HepG2 (cell line): Measurements from ENCODE around the gene POU2F2. TPM values are rescaled to one million over a fixed set of nuclear protein-coding genes. Genes with fewer than 3 reads are reported as not detected.

ENCODE experiments used
- CHD2 ChIP-seq: IDR thresholded peaks from 2 replicates; pipeline ENCODE4 v1.6.1; 2011; ENCODE audit warnings: low read depth, low read length, improper control_type of control experiment
- FIP1L1 ChIP-seq: fragments of 200-400 bp; formaldehyde crosslinking; IDR thresholded peaks from 2 replicates; pipeline ENCODE4 v1.6.1; 2018; ENCODE audit warnings: low read depth, mild to moderate bottlenecking, low read length, moderate library complexity, borderline replicate concordance; ENCODE audit not compliant: insufficient read depth
- GFI1 ChIP-seq: sonication (generic); formaldehyde crosslinking; IDR thresholded peaks from 2 replicates; pipeline ENCODE4 v1.5.0; 2020; ENCODE audit warnings: missing genetic modification reagents, mild to moderate bottlenecking, borderline replicate concordance
- HNF4G ChIP-seq, 2 experiments: sonication (generic) in 1 of 2; formaldehyde crosslinking in 1 of 2; IDR thresholded peaks; 2 replicates each; pipeline versions ENCODE4 v1.4.0 to v1.6.1; 2011 to 2020; ENCODE audit warnings: borderline replicate concordance in 2 of 2, low read depth in 2 of 2, mild to moderate bottlenecking in 2 of 2, low read length in 1 of 2, missing genetic modification reagents in 1 of 2, moderate library complexity in 1 of 2
- HNRNPK ChIP-seq: fragments of 200-400 bp; formaldehyde crosslinking; IDR thresholded peaks from 2 replicates; pipeline ENCODE4 v1.6.1; 2018; ENCODE audit warnings: low read length, low read depth, moderate library complexity, mild to moderate bottlenecking; ENCODE audit not compliant: poor library complexity, severe bottlenecking
- ISL2 ChIP-seq: sonication (generic); formaldehyde crosslinking; IDR thresholded peaks from 2 replicates; pipeline ENCODE4 v1.5.0; 2020; ENCODE audit warnings: missing genetic modification reagents
- NBN ChIP-seq: fragments of 450-650 bp; conservative IDR thresholded peaks from 2 replicates; pipeline ENCODE4 v1.6.1; 2017
- ONECUT2 ChIP-seq: sonication (generic); formaldehyde crosslinking; IDR thresholded peaks from 2 replicates; pipeline ENCODE4 v1.4.0; 2020; ENCODE audit warnings: missing genetic modification reagents
- RFX3 ChIP-seq: IDR thresholded peaks from 2 replicates; pipeline ENCODE4 v1.6.1; 2016; ENCODE audit warnings: missing biosample characterization, missing genetic modification reagents
- RFXANK ChIP-seq: IDR thresholded peaks from 2 replicates; pipeline ENCODE4 v1.6.1; 2016
- RXRB ChIP-seq: IDR thresholded peaks from 2 replicates; pipeline ENCODE4 v1.6.1; 2016; ENCODE audit warnings: borderline replicate concordance, missing genetic modification reagents, missing compliant biosample characterization
- SRY ChIP-seq: sonication (generic); formaldehyde crosslinking; IDR thresholded peaks from 2 replicates; pipeline ENCODE4 v1.8.0; 2022; ENCODE audit warnings: mild to moderate bottlenecking, missing genetic modification reagents
- U2AF1 ChIP-seq: fragments of 200-400 bp; formaldehyde crosslinking; optimal IDR thresholded peaks from 2 replicates; pipeline ENCODE3; 2017; ENCODE audit warnings: mild to moderate bottlenecking, low read depth, low read length
- ZMAT3 ChIP-seq: sonication (generic); formaldehyde crosslinking; conservative IDR thresholded peaks from 2 replicates; pipeline ENCODE4 v1.7.0; 2021; ENCODE audit warnings: missing genetic modification reagents
- ZNF138 ChIP-seq: sonication (generic); formaldehyde crosslinking; IDR thresholded peaks from 2 replicates; pipeline ENCODE4 v1.5.0; 2020; ENCODE audit warnings: mild to moderate bottlenecking, low read depth, missing genetic modification reagents
- ZNF232 ChIP-seq: sonication (generic); formaldehyde crosslinking; IDR thresholded peaks from 2 replicates; pipeline ENCODE4 v1.4.0; 2020; ENCODE audit warnings: missing genetic modification reagents, borderline replicate concordance
- ZNF577 ChIP-seq: sonication (generic); formaldehyde crosslinking; IDR thresholded peaks from 2 replicates; pipeline ENCODE4 v1.4.0; 2020; ENCODE audit warnings: mild to moderate bottlenecking, low read depth, missing genetic modification reagents, borderline replicate concordance
- ZNF724P ChIP-seq: sonication (generic); formaldehyde crosslinking; IDR thresholded peaks from 2 replicates; pipeline ENCODE4 v1.8.0; 2022; ENCODE audit warnings: missing genetic modification reagents, borderline replicate concordance
- ZNF747 ChIP-seq: sonication (generic); formaldehyde crosslinking; IDR thresholded peaks from 2 replicates; pipeline ENCODE4 v1.8.1; 2023; ENCODE audit warnings: missing genetic modification reagents, mild to moderate bottlenecking, borderline replicate concordance
- ZNF749 ChIP-seq: sonication (generic); formaldehyde crosslinking; IDR thresholded peaks from 2 replicates; pipeline ENCODE4 v1.8.0; 2022; ENCODE audit warnings: mild to moderate bottlenecking, missing genetic modification reagents, moderate library complexity, borderline replicate concordance
- polyA plus RNA-seq, 8 experiments: library from polyadenylated mRNA; depleted of rRNA in 3 of 8; stranded (reverse) in 7 of 8; unstranded in 1 of 8; fragments of >200 nt; fragmentation: Illumina TruSeq in 4 of 8; extraction: Trizol in 4 of 8; gene quantifications; 2 replicates each; pipeline versions ENCODE4 v1.2.1 to v1.2.3, GENCODE V29; 2011 to 2016; ENCODE audit warnings: low read depth in 4 of 8, missing spikeins in 1 of 8, mixed read lengths in 1 of 8; ENCODE audit not compliant: insufficient read depth in 1 of 8
- total RNA-seq, 5 experiments: library from RNA; depleted of rRNA; stranded (reverse); fragments of >200 nt; fragmentation: Illumina TruSeq; extraction: Trizol; gene quantifications; 2 replicates each; pipeline ENCODE4 v1.2.3, GENCODE V29; 2016; ENCODE audit warnings: low read depth in 1 of 5
- TF ChIP-seq, protein P1 (sequence below): IDR thresholded peaks from 2 replicates; pipeline ENCODE4 v1.6.1; 2018; ENCODE audit warnings: missing genetic modification reagents, mild to moderate bottlenecking, missing compliant biosample characterization
- TF ChIP-seq, protein P2 (sequence below): sonication (generic); formaldehyde crosslinking; conservative IDR thresholded peaks from 2 replicates; pipeline ENCODE4 v1.4.0; 2020; ENCODE audit warnings: missing genetic modification reagents
- TF ChIP-seq, protein P3 (sequence below): sonication (generic); formaldehyde crosslinking; conservative IDR thresholded peaks from 2 replicates; pipeline ENCODE4 v1.8.0; 2022; ENCODE audit warnings: missing genetic modification reagents
- TF ChIP-seq, protein P4 (sequence below): IDR thresholded peaks from 2 replicates; pipeline ENCODE4 v1.6.1; 2016; ENCODE audit warnings: mild to moderate bottlenecking

Gene POU2F2
- total and polyA plus RNA-seq, 2 of the 13 experiments (the other 11 are each of a cell fraction or from before 2014, with no cell fraction given) = 0.09 to 0.17 TPM

DNA sequence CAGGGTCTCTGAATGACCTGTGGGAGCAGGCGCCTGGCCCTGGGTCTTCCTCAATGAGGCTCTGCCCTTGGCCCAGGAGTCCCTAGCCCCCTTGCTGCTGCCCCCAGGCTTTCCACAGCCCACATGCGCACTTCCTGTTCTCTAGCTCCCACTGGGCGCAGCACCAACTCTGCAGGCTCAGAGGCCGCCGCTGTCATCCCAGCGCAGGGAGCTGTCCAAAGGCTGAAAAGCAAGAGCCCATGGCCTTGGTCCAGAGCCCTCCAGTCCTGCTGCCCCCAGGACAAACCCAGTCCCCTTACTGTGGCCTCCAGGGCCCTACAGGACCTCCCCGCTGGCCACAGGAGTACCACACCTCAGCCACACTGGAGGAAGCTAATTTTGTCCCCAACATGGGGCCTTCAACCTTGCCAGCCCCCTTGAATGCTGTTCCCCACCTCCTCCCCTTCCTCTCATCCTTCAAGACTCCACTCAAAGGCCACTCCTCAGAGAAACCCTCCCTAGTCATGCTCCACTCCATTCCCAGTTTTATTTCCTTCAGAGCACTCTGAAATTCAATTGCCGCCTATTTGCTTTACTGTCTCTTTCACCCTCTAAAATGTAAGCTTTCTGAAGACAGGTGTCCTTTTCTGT, 8.0 kb upstream of the POU2F2 start (continued):
- TF ChIP-seq, protein P1, sequence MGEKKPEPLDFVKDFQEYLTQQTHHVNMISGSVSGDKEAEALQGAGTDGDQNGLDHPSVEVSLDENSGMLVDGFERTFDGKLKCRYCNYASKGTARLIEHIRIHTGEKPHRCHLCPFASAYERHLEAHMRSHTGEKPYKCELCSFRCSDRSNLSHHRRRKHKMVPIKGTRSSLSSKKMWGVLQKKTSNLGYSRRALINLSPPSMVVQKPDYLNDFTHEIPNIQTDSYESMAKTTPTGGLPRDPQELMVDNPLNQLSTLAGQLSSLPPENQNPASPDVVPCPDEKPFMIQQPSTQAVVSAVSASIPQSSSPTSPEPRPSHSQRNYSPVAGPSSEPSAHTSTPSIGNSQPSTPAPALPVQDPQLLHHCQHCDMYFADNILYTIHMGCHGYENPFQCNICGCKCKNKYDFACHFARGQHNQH (CRISPR knock-in tag) = peak; percentile 53; the same call in 1 of the 2 replicates
- TF ChIP-seq ZMAT3 (CRISPR knock-in tag) = peak; percentile 75; the same call in 1 of the 2 replicates
- TF ChIP-seq RXRB (CRISPR knock-in tag) = peak; percentile 47; the same call in 1 of the 2 replicates
- no peak for TF ChIP-seq NBN
- TF ChIP-seq, protein P2, sequence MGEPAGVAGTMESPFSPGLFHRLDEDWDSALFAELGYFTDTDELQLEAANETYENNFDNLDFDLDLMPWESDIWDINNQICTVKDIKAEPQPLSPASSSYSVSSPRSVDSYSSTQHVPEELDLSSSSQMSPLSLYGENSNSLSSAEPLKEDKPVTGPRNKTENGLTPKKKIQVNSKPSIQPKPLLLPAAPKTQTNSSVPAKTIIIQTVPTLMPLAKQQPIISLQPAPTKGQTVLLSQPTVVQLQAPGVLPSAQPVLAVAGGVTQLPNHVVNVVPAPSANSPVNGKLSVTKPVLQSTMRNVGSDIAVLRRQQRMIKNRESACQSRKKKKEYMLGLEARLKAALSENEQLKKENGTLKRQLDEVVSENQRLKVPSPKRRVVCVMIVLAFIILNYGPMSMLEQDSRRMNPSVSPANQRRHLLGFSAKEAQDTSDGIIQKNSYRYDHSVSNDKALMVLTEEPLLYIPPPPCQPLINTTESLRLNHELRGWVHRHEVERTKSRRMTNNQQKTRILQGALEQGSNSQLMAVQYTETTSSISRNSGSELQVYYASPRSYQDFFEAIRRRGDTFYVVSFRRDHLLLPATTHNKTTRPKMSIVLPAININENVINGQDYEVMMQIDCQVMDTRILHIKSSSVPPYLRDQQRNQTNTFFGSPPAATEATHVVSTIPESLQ (CRISPR knock-in tag) = no peak
- no peak for TF ChIP-seq GFI1 (CRISPR knock-in tag)
- TF ChIP-seq CHD2 = no peak
- TF ChIP-seq ZNF747 (CRISPR knock-in tag) = 0 out of 2 replicates have a peak, but pooled peaks have one; percentile 41
- no peak for TF ChIP-seq RFX3 (CRISPR knock-in tag)
- peak; percentile 31; the same call in 1 of the 2 replicates for TF ChIP-seq ISL2 (CRISPR knock-in tag)
- TF ChIP-seq ZNF138 (CRISPR knock-in tag) = peak; percentile 66; the same call in 1 of the 2 replicates
- peak; percentile 89; the same call in 1 of the 2 replicates for TF ChIP-seq ZNF232
- TF ChIP-seq, protein P3, sequence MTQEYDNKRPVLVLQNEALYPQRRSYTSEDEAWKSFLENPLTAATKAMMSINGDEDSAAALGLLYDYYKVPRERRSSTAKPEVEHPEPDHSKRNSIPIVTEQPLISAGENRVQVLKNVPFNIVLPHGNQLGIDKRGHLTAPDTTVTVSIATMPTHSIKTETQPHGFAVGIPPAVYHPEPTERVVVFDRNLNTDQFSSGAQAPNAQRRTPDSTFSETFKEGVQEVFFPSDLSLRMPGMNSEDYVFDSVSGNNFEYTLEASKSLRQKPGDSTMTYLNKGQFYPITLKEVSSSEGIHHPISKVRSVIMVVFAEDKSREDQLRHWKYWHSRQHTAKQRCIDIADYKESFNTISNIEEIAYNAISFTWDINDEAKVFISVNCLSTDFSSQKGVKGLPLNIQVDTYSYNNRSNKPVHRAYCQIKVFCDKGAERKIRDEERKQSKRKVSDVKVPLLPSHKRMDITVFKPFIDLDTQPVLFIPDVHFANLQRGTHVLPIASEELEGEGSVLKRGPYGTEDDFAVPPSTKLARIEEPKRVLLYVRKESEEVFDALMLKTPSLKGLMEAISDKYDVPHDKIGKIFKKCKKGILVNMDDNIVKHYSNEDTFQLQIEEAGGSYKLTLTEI (CRISPR knock-in tag) = no peak
- 0 out of 2 replicates have a peak, but pooled peaks have one; percentile 58 for TF ChIP-seq ZNF749 (CRISPR knock-in tag)
- no peak for TF ChIP-seq ZNF577 (CRISPR knock-in tag)
- TF ChIP-seq HNRNPK = no peak
- TF ChIP-seq HNF4G (IDR thresholded peaks at IDR 0.05; ENCODE audit: borderline replicate concordance, low read depth, low read length) = no peak
- no peak for TF ChIP-seq HNF4G (CRISPR knock-in tag; IDR thresholded peaks at IDR 0.05; ENCODE audit: borderline replicate concordance, low read depth)
- TF ChIP-seq ONECUT2 = no peak
- TF ChIP-seq U2AF1 = no peak
- peak; percentile 87; the same call in 1 of the 2 replicates for TF ChIP-seq SRY (CRISPR knock-in tag)
- no peak for TF ChIP-seq RFXANK (CRISPR knock-in tag)
- TF ChIP-seq FIP1L1 = no peak
- TF ChIP-seq ZNF724P = peak; percentile 55; the same call in 1 of the 2 replicates
- TF ChIP-seq, protein P4, sequence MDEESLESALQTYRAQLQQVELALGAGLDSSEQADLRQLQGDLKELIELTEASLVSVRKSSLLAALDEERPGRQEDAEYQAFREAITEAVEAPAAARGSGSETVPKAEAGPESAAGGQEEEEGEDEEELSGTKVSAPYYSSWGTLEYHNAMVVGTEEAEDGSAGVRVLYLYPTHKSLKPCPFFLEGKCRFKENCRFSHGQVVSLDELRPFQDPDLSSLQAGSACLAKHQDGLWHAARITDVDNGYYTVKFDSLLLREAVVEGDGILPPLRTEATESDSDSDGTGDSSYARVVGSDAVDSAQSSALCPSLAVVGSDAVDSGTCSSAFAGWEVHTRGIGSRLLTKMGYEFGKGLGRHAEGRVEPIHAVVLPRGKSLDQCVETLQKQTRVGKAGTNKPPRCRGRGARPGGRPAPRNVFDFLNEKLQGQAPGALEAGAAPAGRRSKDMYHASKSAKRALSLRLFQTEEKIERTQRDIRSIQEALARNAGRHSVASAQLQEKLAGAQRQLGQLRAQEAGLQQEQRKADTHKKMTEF = no peak
